HEK293T (cell line): ENCODE data around the gene CAT.

Experiments
- CTCF ChIA-PET: fragments of 350-600 bp; formaldehyde crosslinking; extraction: SDS; loops from one replicate; lab custom pipeline; 2021; ENCODE audit warnings: antibody characterized with exemption, inconsistent platforms; lab: Yijun Ruan, JAX
- POLR2A ChIA-PET: fragments of 350-600 bp; formaldehyde crosslinking; extraction: SDS; loops from one replicate; lab custom pipeline; 2020; ENCODE audit warnings: antibody characterized with exemption, inconsistent platforms; lab: Yijun Ruan, JAX
- DNase-seq: peaks from one replicate; pipeline ENCODE4 v3.0.0; 2012; ENCODE audit warnings: mixed read lengths; ENCODE audit errors: extremely low spot score
- ARNT ChIP-seq: fragments of 450-650 bp; IDR thresholded peaks from 2 replicates; pipeline ENCODE4 v1.6.1; 2017; ENCODE audit warnings: mild to moderate bottlenecking
- BHLHE40 ChIP-seq: fragments of 450-650 bp; IDR thresholded peaks from 2 replicates; pipeline ENCODE4 v1.6.1; 2016; ENCODE audit warnings: mild to moderate bottlenecking, moderate library complexity, borderline replicate concordance
- CTBP1 ChIP-seq: fragments of 450-650 bp; IDR thresholded peaks from 2 replicates; pipeline ENCODE4 v1.6.1; 2016; ENCODE audit warnings: borderline replicate concordance
- ELF4 ChIP-seq: fragments of 450-650 bp; IDR thresholded peaks from 2 replicates; pipeline ENCODE4 v1.6.1; 2017; ENCODE audit warnings: antibody characterized with exemption
- FOXA1 ChIP-seq: fragments of 450-650 bp; IDR thresholded peaks from 2 replicates; pipeline ENCODE4 v1.6.1; 2016; ENCODE audit warnings: mild to moderate bottlenecking
- FOXK2 ChIP-seq: fragments of 450-650 bp; IDR thresholded peaks from 2 replicates; pipeline ENCODE4 v1.6.1; 2016; ENCODE audit warnings: mild to moderate bottlenecking
- FOXM1 ChIP-seq: fragments of 450-650 bp; IDR thresholded peaks from 2 replicates; pipeline ENCODE4 v1.6.1; 2017; ENCODE audit warnings: mild to moderate bottlenecking, borderline replicate concordance
- HDGF ChIP-seq: fragments of 450-650 bp; IDR thresholded peaks from 2 replicates; pipeline ENCODE4 v1.6.1; 2017; ENCODE audit warnings: antibody characterized with exemption, borderline replicate concordance
- L3MBTL2 ChIP-seq: fragments of 450-650 bp; conservative IDR thresholded peaks from 2 replicates; pipeline ENCODE4 v1.6.1; 2016; ENCODE audit warnings: mild to moderate bottlenecking
- LEF1 ChIP-seq: fragments of 450-650 bp; IDR thresholded peaks from 2 replicates; pipeline ENCODE4 v1.6.1; 2017; ENCODE audit warnings: mild to moderate bottlenecking, borderline replicate concordance
- NFRKB ChIP-seq: fragments of 450-650 bp; IDR thresholded peaks from 2 replicates; pipeline ENCODE4 v1.6.1; 2016; ENCODE audit warnings: mild to moderate bottlenecking, moderate library complexity
- PKNOX1 ChIP-seq: fragments of 450-650 bp; IDR thresholded peaks from 2 replicates; pipeline ENCODE4 v1.6.1; 2016
- SP1 ChIP-seq: fragments of 450-650 bp; IDR thresholded peaks from 2 replicates; pipeline ENCODE4 v1.6.1; 2017
- SUZ12 ChIP-seq: fragments of 450-650 bp; IDR thresholded peaks from 2 replicates; pipeline ENCODE4 v1.6.1; 2016; ENCODE audit warnings: mild to moderate bottlenecking
- TARDBP ChIP-seq: fragments of 450-650 bp; IDR thresholded peaks from 2 replicates; pipeline ENCODE4 v1.6.1; 2016
- ZNF384 ChIP-seq: fragments of 450-650 bp; IDR thresholded peaks from 2 replicates; pipeline ENCODE4 v1.6.1; 2016

Gene CAT

DNA sequence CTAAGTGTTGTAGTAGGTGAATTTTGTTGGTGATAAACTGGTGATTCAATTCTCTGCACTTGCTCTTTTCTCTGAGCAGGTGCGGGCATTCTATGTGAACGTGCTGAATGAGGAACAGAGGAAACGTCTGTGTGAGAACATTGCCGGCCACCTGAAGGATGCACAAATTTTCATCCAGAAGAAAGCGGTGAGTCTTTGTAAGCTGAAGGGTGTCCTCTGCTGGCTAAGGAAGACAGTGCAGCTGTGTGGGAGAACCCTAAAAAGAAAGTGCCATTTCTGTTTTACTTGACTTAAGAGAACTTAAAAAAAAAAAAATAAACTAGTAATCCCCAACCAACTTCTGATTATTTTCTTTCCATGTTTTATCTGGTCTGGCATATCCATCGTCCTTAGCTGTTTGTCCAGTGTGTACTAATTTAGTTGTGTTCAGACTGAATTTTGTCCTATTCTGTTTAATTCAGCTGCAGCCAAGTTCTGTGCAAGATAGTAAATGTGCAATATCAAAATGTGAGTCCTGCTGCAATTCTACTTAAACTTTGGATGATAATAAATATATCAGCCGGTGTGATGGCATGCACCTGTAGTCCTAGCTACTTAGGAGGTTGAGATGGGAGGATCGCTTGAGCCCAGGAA, 29.6 kb downstream of the CAT start:
- ChIA-PET CTCF (interaction anchor here (0.6 to 1.5 kb wide), 8 partner anchors 12 to 294 kb away, joined by 3 to 8 read pairs (median 4); no protein-coding TSS in a partner anchor), POLR2A (interaction anchor here (1.4 kb wide), 1 partner anchor 97 kb away, joined by 3 read pairs; no protein-coding TSS in a partner anchor)
- DNase-seq: peak; percentile 53
- TF ChIP-seq LEF1: no peak
- TF ChIP-seq PKNOX1: no peak
- TF ChIP-seq FOXM1: no peak
- TF ChIP-seq BHLHE40: no peak

DNA sequence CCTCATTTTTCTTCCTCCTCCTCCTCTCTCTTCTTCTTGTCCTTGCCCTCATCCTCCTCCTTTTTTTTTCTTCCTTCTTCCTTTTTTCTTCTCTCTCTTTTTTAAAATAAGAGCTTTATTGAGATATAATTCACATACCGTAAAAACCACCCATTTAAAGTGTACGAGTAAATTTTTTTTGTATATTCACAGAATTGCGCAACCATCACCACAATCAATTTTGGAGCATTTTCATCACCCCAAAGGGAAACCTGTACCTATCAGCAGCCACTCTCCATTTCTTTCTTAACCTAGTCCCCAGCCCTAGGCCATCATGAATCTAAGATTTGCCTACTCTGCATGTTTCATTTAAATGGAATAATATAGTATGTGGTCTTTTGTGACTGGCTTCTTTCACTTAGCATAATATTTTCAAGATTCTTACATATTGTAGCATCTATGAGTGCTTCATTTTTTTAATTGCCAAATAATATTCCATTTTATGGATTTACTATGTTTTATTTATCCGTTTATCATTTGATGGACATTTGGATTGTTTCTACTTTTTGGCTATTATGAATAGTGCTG, 35.0 kb downstream of the CAT start:
- DNase-seq: no peak
- TF ChIP-seq CTBP1 (no peak), SUZ12 (no peak), TARDBP (no peak), L3MBTL2 (no peak), ZNF384 (no peak), LEF1 (no peak), FOXK2 (no peak), FOXM1 (no peak), ELF4 (no peak), BHLHE40 (no peak), SP1 (no peak), NFRKB (no peak)
- POLR2A ChIA-PET: no interaction called here
- CTCF ChIA-PET: interaction anchor here (0.9 kb wide), 1 partner anchor 108 kb away, joined by 3 read pairs; no protein-coding TSS in a partner anchor

DNA sequence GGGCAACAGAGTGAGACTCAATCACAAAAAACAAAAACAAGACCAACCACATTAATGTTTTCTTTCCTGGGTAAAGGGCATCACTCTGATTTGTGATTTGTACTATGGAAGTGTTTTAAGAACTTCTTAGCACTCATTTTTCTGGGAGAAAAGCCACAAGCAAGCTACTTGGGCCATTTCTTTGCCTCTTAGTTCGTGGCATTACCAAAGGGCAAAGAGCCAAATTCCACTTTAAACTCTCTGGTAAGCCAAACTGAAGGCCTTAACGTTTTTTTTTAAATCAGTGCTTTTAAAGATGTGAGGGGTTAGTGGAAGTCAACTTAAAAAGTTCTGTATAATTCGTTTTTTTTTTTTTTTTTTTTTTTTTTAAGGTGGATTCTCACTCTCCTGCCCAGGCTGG, 36.9 kb downstream of the CAT start:
- POLR2A ChIA-PET: no interaction called here
- no peak for DNase-seq
- CTCF ChIA-PET: no interaction called here
- TF ChIP-seq LEF1: no peak
- no peak for TF ChIP-seq FOXK2
- no peak for TF ChIP-seq FOXA1
- TF ChIP-seq ELF4: no peak
- no peak for TF ChIP-seq ARNT
- no peak for TF ChIP-seq NFRKB
- no peak for TF ChIP-seq FOXM1
- TF ChIP-seq SP1: no peak
- TF ChIP-seq L3MBTL2: no peak
- no peak for TF ChIP-seq PKNOX1
- TF ChIP-seq SUZ12: no peak
- no peak for TF ChIP-seq BHLHE40
- TF ChIP-seq CTBP1: no peak

- POLR2A ChIA-PET: no interaction called here
- DNase-seq: no peak
- CTCF ChIA-PET: interaction anchor here (0.9 kb wide), 1 partner anchor 16 kb away, joined by 4 read pairs; no protein-coding TSS in a partner anchor
- no peak for TF ChIP-seq HDGF
- TF ChIP-seq FOXM1: no peak
- no peak for TF ChIP-seq SUZ12
- no peak for TF ChIP-seq ARNT
- TF ChIP-seq FOXK2: no peak
- no peak for TF ChIP-seq BHLHE40
- TF ChIP-seq TARDBP: no peak
- TF ChIP-seq CTBP1: no peak
- no peak for TF ChIP-seq ZNF384
- no peak for TF ChIP-seq LEF1
- no peak for TF ChIP-seq SP1
- no peak for TF ChIP-seq NFRKB
- TF ChIP-seq L3MBTL2: no peak
- no peak for TF ChIP-seq PKNOX1
- TF ChIP-seq FOXA1: no peak
- no peak for TF ChIP-seq ELF4
Observed at GRCh38 chr11:34476849-34477248, 38.1 kb downstream of the CAT start.

GRCh38 chr11:34478845-34479663, 40.3 kb downstream of the CAT start:
- ChIA-PET CTCF (no interaction called here), POLR2A (no interaction called here)
- peak; percentile 63 for TF ChIP-seq PKNOX1
- TF ChIP-seq ZNF384: no peak
- TF ChIP-seq NFRKB: no peak
- DNase-seq: no peak
